NB4 (cell line): ENCODE results near the gene CAMTA1.

ENCODE experiments used
- DNase-seq: peaks from one replicate; pipeline ENCODE4 v3.0.0; 2010; ENCODE audit warnings: low read depth
- H3K4me3 ChIP-seq: one replicate; pipeline ENCODE4 v1.5.1; 2011; ENCODE audit warnings: mild to moderate bottlenecking, low read depth, low read length, moderate library complexity
- CTCF ChIP-seq: IDR thresholded peaks from one replicate; pipeline ENCODE4 v1.5.1; 2012; ENCODE audit warnings: low read depth, low read length
- MAX ChIP-seq: IDR thresholded peaks from 2 replicates; pipeline ENCODE4 v1.6.1; 2011; ENCODE audit warnings: low read depth, low read length
- MYC ChIP-seq: IDR thresholded peaks from 2 replicates; pipeline ENCODE4 v1.6.1; 2011; ENCODE audit warnings: low read depth, low read length
- POLR2A ChIP-seq: IDR thresholded peaks from 2 replicates; pipeline ENCODE4 v1.6.1; 2011; ENCODE audit warnings: mild to moderate bottlenecking; ENCODE audit not compliant: insufficient read length; ENCODE audit errors: extremely low read depth

CAMTA1 gene

GRCh38 chr1:6962996-6963911, 178.0 kb downstream of the CAMTA1 start:
- H3K4me3 ChIP-seq = no peak overlapping the region
- TF ChIP-seq POLR2A = no peak
- no peak for TF ChIP-seq MYC
- TF ChIP-seq CTCF = no peak
- TF ChIP-seq MAX = no peak
- no peak for DNase-seq

- no peak for DNase-seq
- no peak overlapping the region for H3K4me3 ChIP-seq
- TF ChIP-seq MYC = no peak
- TF ChIP-seq CTCF = no peak
- TF ChIP-seq POLR2A = no peak
These were observed 178.7 kb downstream of the CAMTA1 start for GRCh38 chr1:6963912-6964307.

- TF ChIP-seq MAX (peak; percentile 28; the same call in 1 of the 2 replicates), POLR2A (no peak)
- no peak overlapping the region for H3K4me3 ChIP-seq
- no peak for DNase-seq
These were observed 180.1 kb downstream of the CAMTA1 start for GRCh38 chr1:6965083-6965934.

GRCh38 chr1:6965935-6966241, 180.6 kb downstream of the CAMTA1 start:
- no peak for DNase-seq

GRCh38 chr1:6966326-6966725, 181.1 kb downstream of the CAMTA1 start:
- TF ChIP-seq POLR2A = no peak
- no peak for TF ChIP-seq CTCF
- TF ChIP-seq MAX = no peak
- TF ChIP-seq MYC = no peak
- H3K4me3 ChIP-seq = no peak overlapping the region
- no peak for DNase-seq

More at GRCh38 chr1:6965935-6966241, 180.6 kb downstream of the CAMTA1 start:
- H3K4me3 ChIP-seq = no peak overlapping the region
- no peak for TF ChIP-seq POLR2A

- no peak overlapping the region for H3K4me3 ChIP-seq
- TF ChIP-seq POLR2A (no peak), MYC (peak; percentile 96), MAX (peak; percentile 99), CTCF (no peak)
- DNase-seq = peak; percentile 93
These were observed 182.3 kb downstream of the CAMTA1 start for GRCh38 chr1:6967431-6968111.
